ENCODE measurements around the gene MCCC2.
"Not testable (repeated sequence)": the region's sequence is repeated elsewhere in the genome, so short reads cannot be mapped to it uniquely, and the experiment has no call there.

MCCC2 gene

DNA sequence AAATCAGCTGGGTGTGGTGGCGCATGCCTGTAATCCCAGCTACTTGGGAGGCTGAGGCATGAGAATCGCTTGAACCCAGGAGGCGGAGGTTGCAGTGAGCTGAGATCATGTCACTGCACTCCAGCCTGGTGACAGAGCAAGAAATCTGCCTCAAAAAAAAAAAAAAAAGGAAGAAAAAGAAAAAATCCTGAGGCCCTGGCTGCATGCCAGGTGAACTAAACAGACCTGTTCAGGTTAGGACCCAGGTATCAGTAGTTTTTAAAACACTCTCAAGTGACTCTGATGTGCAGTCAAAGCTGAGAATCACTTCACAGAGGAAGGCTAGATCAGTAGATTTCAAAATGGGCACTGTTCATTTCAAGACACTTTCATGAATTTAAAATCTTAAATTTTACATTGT is 77.5 kb downstream of the MCCC2 start:
- not testable (repeated sequence) for DNase-seq

GRCh38 chr5:71666321-71666720 is 79.2 kb downstream of the MCCC2 start:
- DNase-seq, result no peak

GRCh38 chr5:71677977-71678376 is 90.8 kb downstream of the MCCC2 start:
- DNase-seq, result no peak

DNA sequence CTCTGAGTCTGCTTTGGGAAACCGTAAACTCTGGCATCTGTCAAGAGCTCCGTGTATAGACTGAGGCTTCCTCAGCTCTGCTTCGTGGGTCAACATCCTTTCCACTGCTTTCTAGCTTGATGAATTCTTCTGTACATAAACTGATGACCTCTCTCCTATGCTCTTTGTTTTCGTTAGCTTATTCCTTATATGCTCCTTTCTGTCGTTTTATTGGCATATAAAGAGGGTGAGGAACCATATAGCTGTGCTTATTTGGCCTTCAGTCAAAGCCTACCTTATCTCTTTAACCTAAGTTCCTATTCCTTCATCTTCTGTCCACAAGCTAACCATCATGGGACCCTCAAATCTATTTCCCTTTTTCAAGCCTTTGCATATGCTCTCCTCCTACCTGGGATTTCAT is 92.6 kb downstream of the MCCC2 start:
- DNase-seq, result no peak

DNA sequence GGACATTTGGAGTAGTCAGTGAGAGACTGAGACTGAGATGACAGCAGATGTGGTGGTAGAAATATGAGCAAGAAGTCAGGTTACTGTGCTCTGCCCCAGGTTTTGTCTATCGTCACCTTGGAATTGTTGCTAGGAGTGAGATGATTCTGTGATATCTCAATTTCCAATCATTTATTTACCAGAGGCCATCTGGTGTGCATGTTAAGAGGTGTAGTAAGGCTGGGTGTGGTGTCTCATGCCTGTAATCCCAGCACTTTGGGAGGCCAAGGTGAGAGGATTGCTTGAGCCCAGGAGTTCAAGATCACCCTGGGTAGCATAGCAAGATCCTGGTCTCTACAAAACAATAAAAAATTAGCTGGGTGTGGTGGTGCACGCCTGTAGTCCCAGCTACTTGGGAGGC is 93.4 kb downstream of the MCCC2 start:
- DNase-seq, result no peak

DNA sequence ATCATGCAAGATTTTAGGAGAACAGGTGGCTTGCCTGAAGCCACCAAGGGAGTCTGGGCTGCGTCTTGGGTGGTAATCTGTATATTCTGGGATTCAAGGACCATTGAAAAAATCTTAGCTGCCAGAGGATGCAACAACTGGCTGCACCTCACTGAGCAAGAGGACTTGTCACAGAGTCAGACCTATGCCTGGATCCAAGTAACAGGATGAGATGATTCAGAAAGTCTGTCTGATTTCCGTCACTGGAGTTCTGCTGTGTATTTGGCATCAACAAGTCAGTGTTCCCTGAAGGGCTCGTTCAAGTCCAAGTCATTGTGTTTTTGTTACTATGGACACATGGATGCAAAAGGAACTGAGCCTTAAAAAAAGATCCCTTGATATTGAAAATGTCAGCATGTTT is 94.2 kb downstream of the MCCC2 start:
- no peak for DNase-seq

GRCh38 chr5:71684309-71684708 is 97.2 kb downstream of the MCCC2 start:
- no peak for DNase-seq

GRCh38 chr5:71693828-71694427 is 106.8 kb downstream of the MCCC2 start:
- no peak for DNase-seq

GRCh38 chr5:71695071-71695470 is 107.9 kb downstream of the MCCC2 start:
- DNase-seq, result no peak

DNA sequence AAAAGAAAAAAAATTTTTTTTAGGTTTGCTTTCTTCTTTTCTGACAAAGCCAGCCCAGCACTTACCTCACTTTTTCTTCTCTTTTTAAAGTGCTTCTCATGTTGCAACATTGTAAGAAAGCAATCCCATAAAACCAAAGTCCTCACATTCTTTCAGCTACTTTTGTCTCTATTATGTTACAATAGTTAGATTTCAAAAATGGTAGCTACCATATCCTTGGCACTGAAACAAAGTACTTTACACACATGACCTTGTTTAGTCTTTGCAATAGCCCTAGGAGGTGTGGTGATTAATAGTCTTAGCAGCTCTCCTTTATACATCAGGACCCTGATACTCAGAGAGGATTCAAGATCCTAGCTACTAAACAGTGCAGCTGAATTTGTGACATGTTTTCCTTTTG is 108.5 kb downstream of the MCCC2 start:
- DNase-seq, result no peak

GRCh38 chr5:71697967-71698366 is 110.8 kb downstream of the MCCC2 start:
- no peak for DNase-seq

GRCh38 chr5:71699233-71699632 is 112.1 kb downstream of the MCCC2 start:
- no peak for DNase-seq

- no peak for DNase-seq
These were observed 112.6 kb downstream of the MCCC2 start for GRCh38 chr5:71699751-71700150.

GRCh38 chr5:71700803-71701202 is 113.7 kb downstream of the MCCC2 start:
- no peak for DNase-seq

- no peak for DNase-seq
These were observed 114.3 kb downstream of the MCCC2 start for GRCh38 chr5:71701407-71701806.

- DNase-seq, result no peak
These were observed 116.8 kb downstream of the MCCC2 start for GRCh38 chr5:71703941-71704340.

DNA sequence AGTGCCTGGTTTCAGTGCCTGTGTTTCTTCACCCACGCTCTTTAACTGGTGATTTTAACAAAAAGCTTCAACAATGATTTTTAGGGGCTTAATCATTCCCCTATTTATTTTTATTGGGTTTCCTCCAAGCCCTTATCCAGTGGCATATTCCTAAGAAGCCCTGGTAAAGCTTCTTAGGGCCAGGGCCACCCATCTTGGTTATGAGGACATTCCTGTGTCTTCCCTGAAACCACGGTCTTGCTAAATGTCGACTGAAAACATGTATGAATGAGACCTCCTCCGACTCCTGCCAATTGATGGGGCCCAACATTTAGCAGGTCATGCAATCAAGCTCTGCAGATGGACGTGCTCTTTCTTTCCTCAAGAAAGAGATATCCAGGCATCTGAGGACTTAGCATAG is 118.3 kb downstream of the MCCC2 start:
- no peak for DNase-seq

GRCh38 chr5:71706906-71707305 is 119.8 kb downstream of the MCCC2 start:
- DNase-seq, result no peak
